T-helper 22 cell (primary cell): ENCODE measurements around the gene FGD5.

ENCODE experiments used
- DNase-seq: peaks from one replicate; pipeline ENCODE4 v3.0.0-alpha.2; 2020; ENCODE audit warnings: low read depth

FGD5 gene

DNA sequence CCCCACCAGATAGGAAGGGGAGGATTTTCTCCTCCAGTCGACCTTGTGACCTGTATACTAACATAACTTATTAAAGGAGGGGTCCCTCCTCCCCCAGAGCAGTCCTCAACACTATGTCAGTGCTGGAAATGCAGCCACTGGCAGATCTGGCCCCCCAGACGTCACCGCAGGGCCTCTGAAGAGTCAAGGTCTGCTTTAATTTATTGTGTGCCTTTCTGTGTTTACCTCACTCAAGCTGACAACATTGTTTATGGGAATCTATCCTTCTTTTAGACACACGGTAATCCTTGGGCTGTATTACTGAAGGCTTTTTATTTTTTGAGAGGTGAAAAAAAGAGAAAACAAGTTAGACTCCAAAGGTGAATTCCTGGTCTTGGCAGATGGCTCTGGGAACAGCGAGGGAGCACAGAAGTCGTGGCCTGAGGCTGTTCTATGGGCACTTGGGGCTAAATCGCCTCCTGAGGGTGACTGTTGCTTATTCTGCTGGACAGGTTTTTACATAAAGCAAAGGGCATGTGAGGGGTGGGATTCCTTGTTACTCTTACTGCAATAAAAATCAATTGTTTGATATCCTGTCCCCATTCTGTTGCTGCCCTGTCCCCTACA is 115.2 kb downstream of the FGD5 start:
- no peak for DNase-seq

DNA sequence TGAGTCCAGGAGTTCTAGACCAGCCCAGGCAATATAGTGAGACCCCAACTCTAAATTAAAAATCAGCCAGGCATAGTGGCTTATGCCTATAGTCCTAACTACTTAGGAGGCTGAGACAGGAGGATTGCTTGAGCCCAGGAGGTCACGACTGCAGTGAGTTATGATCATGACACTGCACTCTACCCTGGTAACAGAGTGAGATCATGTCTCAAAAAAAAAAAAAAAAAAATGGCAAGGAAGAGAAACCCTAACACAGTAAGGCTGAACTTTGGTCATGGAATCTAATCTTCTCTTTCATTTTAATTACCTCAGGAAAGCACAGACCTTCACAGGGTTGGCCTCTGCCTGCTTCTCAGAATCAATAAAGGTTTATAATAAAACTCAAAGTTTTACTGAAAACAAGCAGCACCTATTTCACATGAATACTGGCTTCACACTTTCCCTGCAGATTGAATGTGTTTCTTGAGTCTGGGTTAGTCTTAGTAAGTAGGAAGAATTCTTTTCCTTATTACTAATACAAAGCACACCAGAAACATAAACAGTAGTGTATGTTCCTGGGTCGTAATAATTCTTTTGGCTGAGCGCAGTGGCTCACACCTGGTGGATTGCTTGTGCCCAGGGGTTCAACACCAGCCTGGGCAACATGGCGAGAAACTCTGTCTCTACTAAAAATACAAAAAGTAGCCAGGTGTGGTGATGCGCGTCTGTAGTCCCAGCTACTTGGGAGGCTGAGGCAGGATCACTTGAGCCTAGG is 117.0 kb downstream of the FGD5 start:
- no peak for DNase-seq

DNA sequence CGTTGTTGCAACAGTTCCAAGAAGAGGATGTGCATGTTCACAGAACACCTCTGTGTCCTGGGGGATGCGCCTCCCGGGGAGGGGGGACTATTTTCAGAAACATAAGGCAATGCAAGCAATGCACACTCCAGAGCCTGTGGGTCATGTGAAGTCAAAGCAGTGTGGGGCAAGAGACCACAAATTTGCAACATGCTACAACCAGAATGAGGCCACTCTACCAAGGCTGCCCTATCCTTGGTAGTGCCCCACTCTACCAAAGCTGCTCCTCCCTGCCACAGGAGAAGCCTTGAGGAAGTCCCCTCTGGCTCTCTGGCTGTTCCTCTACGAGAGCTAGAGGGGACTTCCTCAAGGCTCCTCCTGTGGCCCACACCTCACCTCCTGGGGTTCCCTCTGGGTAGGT is 120.2 kb downstream of the FGD5 start:
- no peak for DNase-seq

DNA sequence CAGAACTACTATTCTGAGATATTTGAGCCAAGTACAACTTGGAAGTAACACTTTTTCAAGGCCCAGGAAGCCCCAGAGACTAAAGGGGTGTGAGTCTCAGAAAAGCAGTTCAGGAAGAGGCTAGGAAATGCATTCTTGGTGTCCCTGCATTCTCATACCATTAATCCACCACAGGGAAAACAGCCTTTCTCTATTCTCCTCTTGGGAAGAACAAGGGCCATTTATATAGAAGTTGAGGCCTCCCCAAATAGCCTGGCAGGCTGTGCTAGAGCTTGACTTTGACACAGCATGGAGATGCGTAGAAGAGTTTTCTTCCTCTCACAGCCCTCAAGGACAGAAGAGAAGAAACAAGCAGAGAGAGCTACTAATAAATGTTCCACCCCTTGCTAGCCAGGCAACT is 123.1 kb downstream of the FGD5 start:
- no peak for DNase-seq

DNA sequence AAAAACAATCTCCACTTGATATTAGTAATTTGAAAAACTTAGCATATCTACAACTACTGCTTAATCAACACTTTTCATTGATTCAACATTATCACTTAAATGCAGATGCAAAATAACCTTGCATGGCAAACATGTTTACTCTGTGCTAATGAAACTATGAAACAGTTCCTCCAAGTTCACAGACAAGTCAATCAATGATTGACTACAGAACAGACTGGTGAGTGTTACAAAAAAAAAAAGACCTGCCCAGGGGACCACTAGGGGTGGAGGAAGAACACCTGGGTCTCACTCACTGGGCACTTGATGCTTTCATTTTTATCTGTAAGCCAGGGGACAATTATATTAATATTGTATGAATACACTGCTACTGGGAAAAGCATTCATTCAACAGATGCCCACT is 124.3 kb downstream of the FGD5 start:
- DNase-seq: no peak

DNA sequence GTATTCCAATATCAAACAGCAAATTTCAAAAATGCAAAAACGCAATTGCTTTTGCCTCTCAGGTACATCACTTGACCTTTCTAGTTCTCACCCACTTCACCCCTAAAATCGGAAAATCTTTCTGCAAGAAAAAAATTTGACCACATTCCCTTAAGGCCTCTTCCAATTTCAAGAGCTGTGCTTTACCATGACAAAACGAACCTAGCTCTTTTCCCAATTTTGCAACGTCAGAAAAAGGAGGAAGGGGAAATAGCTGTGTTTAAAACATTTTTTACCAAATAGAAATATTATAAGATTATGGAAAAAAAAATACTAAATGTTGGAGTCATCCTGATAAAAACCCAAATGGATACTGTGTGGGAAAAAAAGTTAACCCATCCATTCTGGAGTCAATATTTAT is 127.5 kb downstream of the FGD5 start:
- DNase-seq: no peak

DNA sequence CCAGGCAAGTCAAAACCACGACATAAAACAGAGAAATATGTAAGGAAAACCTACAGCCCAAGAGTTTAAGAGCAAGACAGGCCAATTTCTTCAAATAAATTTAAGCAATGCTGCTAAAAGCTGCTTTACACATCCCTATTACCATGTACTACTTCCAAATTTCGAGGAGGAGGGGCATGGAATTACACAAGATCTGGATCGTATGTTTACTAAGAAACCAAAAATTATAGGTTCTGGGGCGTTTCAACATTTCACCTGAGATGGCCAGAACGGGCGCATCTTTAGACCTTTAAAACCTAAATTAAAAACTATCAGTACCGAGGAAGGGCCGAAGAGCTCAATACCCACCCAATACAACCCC is 128.0 kb downstream of the FGD5 start:
- no peak for DNase-seq

DNA sequence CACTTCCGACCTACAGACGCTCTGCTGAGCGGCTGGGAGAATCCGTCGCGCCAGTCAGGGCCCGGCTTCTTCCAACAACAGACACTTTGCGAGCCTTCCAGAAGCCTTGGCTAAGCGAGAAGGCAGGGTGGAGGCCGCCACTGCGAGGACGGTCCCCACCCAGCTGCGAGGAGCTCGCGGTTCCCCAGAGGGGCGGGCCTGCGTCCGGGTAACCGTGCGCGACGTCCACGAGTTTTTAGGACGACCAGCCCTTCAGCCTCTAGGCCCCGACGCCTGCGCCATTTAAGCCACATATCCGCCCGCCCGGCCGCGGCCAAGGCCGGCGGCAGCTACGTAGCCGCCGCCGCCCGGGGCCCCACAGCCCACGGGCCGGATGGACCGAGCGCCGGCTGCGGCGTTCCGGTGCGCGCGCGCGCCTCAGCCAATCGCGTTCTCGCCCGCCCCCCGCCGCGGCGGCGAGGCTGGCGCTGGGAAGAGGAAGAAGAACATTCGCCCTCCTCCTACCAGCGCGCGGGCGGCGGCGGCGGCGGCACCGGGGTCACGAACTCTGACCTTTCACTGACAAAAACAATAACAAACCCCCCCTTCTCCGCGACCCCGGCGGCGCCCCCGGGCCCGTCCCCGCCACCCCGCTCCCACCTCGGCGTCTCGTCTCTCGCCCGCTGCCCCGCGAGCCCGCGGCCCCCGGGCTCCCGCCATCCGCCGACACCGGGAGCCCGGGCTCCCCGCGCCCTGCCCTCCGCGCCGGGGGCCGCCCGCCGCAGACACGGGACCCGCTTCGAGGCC is 128.5 kb downstream of the FGD5 start, which contains the start of gene NR2C2:
Gene NR2C2, plus strand, starts transcription at position 484 of the 786 bp plus-strand sequence. CDS start 56,332 bp downstream, outside the sequence.
- peak; percentile 80 for DNase-seq

DNA sequence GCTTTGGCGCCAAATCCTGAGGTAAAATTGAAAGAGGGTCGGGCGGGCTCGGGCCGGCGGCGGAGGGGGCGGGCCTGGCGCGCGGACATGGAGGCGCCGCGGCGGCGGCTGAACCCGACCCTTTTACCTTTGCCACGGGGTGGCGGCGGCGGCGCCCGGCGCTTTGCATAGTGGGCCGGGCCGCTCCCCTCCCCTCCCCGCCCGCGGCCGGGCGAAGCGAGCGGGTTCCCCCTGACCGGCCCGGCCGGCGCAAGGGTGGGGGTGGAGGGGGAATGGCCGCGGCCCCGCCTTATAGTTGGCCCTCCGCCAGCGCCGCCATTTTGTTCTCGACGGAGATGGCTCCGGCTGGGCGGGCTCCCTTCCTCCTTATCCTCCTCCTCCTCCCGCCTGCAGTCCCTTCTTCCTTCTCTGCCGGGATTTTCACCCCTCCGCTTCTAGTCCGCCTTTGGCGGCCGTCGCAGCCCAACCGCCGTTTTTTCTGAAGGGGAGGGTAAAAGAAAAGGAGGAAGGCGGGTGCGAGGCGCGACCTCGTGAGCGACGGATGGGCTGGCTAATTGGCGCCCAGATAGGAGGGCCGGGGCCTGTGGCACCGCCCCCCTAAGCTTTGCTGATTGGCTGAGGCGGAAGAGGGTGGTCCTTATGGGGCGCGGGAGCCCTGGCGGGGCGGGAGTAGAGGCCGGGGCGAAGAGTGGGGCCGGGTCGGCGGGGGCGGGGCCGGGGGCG is 129.3 kb downstream of the FGD5 start:
- peak; percentile 92 for DNase-seq

DNA sequence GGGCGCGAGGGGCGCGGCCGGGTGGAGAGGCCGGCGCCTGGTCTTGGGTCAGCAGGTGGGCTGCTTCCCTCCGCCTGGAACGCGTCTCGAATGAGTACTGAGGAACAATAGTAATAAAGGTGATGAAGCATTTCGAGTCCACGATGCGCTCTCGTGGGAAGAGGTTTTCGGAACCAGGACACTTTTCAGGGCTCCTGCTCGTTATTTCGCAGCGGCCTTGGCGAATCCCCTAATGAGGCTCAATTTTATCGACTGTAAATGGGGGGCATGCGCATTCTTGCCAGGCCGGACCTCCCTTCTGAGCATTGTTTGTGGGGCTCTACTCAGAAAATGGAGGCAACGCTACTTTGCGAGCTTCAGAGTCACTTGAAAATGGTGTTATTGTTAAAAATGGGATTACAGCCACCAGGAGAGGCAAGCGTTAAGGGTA is 129.9 kb downstream of the FGD5 start:
- no peak for DNase-seq

DNA sequence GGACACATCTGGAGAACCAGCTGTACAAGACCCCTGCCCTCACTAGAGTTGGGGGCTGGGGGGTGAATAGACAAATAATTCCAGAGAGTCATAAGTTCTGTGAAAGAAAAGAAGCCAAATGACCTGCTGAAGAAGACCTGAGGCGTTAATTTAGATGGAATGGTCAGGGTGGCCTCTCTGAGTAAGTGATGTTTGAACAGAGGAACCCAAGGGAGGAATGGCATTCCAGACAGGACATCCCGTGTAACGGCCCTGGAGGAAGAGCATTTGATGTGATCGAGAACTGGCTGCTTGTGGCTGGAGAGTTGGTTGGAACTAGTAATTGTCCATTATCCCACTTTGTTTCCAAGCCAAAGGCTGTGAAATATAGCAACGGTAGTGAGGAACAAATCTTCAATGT is 130.4 kb downstream of the FGD5 start:
- DNase-seq: no peak

DNA sequence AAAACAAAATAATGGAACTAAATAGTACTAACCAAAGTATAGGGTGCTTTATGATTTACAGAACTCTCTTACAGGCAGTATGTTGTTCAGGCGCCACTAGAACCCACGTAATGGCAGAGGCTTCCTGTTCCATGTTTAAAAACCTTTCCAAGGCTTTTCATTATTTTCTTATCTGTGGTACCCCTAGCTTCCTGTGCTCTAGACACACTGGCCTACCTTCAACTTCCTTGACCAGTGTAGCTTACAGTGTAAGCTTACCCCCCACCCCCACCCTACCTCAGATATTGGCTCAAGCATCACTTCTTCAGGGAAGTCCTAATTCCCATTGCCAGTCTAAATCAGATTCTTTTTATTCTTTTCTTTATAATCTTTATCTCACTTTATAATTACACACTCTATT is 131.5 kb downstream of the FGD5 start:
- DNase-seq: no peak

DNA sequence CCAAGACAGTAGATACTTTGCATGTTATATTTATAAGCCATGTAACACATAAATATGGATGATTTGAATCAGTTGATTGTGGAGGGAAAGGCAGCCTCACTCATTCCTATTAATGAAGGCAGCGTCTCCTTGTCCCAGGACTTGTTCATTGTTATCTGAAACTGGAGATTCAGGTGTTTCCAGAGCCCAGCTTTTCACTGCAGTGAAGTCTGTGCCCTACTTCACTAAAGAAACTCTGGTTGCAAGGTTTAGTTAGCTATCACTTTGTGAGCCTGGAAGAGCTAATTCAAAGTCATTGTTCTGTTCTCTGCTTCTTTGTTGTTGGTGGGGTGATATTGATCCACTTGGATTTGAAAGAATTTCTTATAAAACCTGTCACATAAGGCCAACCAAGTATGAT is 138.4 kb downstream of the FGD5 start:
- no peak for DNase-seq

DNA sequence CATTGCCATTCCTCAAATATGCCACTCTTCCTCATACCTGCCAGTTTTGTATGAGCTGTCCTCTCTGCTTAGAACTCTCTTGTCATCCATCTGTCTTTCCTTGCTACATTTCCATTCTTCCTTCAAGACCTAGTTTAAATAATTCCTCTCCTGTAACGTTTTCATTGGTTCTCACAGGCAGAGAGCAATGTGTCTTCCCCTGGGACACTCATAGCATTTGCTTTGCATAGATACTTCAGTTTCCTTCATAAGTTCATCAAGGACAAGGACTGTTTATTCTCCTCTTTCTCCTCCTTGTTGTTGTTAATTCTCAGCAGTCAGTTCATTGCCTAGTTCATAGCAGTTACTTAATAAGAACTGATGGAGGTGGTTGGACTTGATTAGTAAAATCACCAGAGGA is 139.2 kb downstream of the FGD5 start:
- DNase-seq: no peak

DNA sequence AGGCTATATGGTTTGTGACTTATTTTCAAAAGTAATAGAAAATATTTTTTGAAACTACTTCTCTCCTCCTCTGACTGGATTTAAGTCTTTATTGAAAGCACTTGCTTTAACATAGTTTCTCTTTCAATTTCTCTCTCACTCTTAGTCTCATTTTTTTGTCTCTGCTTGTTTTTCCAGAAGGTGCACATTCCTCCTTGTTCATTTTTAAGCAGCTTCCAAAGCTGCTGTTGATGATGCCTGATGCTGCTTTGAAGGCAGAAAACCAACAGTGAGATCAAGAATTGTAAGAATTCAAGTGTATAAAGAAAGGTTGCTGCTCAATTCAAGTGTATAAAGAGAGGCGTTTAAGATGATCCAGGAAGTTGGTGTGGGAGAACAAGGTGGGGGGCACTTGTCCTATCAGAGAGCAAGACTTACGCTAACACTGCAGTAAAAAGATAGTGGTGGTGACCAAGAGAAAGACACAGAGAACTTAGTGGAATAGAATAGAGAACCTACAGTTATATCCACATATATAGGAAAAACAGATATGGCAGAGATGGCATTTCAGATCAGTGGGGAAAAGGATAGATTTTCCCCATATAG is 140.7 kb downstream of the FGD5 start:
- DNase-seq: no peak

DNA sequence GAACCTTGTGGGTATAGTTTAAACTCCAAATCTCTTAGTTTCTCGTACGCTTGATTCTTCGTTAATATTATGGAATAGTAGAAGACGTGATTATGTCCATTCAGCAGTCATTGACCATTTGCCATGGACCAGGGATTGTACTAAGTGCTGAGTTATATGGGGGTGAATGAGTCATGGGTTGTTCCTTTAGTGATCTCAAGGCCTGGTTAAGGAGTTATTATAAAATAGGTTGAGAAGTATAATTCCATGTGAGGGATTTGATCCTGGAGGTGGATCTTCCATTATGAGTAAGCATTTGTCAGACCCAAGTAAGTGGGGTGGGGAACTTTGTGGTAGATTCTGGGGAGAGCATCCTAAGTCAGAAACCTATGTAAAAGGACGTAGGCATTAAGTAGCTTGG is 144.0 kb downstream of the FGD5 start:
- no peak for DNase-seq

DNA sequence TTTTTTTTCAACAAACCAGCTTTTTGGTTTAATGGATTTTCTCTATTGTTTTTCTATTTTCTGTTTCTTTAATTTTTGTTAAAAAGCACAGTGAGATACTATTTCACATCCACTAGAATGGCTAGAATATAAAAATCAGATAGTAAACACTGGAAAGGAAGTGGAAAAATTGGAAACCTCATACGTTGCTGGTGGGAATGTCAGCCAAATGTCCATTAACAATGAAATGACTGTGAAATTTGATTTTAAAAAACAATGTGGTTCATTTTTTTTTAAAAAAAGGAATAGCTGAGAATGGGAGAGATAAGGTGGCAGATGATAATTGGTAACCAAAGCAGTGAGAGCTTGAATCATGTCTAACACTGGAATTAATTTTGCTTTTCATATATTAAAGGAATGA is 148.5 kb downstream of the FGD5 start:
- no peak for DNase-seq

DNA sequence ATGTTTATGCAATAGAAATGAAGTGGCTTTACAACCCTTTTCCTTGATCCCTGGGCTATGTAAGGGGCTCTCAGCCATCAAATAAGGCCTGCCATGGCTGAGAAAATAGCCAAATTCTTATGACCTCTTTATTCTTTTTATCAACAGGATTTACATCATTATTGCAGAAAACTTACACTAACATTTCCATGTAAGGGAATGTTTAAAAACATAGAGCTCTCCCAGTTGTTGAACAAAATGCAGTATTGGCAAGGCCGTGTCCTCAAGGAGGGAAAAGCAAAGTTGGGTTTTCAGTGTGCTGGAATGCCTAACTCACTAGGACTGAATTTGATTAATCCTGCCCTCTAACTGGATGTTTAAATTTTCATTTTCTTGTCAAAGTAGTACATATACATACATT is 150.9 kb downstream of the FGD5 start:
- DNase-seq: no peak

DNA sequence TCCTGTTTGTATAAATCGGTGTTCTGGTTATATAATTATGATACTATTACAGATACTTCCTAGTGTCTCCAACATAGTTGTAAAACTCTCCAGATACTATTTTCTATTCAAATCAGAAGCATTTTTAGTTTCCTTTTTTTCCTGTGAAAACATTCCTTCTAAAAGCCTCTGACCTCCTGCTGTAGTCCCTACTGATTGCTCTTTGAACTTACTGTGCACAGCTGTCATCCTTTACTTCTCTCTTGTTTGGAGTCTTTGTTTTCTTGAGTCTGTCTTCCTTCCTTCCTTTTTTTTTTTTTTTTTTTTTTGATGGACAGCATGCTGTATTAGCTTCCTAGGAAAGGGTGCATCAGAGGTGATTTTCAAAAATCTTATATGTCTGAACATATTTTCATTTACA is 157.6 kb downstream of the FGD5 start:
- no peak for DNase-seq

DNA sequence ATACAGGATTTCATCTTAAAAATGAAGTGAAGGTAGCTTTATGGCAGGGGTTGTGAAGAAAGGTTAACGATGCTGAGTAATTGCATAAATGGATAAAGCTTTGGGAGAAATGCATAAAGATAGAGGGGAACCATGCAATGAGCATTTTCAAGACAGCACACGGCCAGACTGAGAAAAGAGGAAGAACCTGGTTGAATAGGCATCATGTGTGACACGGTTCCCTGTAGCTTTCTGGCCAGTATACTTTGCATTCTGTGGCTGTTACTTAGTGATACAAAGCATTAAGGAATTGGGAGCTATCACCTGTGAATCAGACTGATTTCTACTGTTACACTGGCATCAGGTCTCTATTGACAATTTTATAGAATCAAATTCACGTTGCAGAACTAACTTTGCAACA is 161.9 kb downstream of the FGD5 start:
- DNase-seq: no peak
